H9 (cell line): ENCODE data around the gene WDR7. TPM values are rescaled to one million over a fixed set of nuclear protein-coding genes. Genes with fewer than 3 reads are reported as not detected.

Experiments used
- DNase-seq: peaks from one replicate; pipeline ENCODE4 v3.0.0-alpha.2; 2017
- H2AFZ ChIP-seq: one replicate; pipeline ENCODE4 v1.6.1; 2013; ENCODE audit warnings: mild to moderate bottlenecking, low read length, control low read depth, moderate library complexity
- H2AK5ac ChIP-seq: 2 replicates; pipeline ENCODE4 v1.6.1; 2013; ENCODE audit warnings: low read length, control low read depth, mixed read lengths; ENCODE audit not compliant: insufficient read length
- H2BK120ac ChIP-seq: one replicate; pipeline ENCODE4 v1.6.1; 2013; ENCODE audit warnings: low read depth, mild to moderate bottlenecking, low read length, control low read depth, inconsistent platforms; ENCODE audit not compliant: poor library complexity, severe bottlenecking
- H2BK12ac ChIP-seq: 2 replicates; pipeline ENCODE4 v1.6.1; 2013; ENCODE audit warnings: low read length, control low read depth, mixed read lengths, low read depth; ENCODE audit not compliant: insufficient read length
- H2BK15ac ChIP-seq: 2 replicates; pipeline ENCODE4 v1.6.1; 2013; ENCODE audit warnings: low read depth, low read length, control low read depth
- H2BK20ac ChIP-seq: one replicate; pipeline ENCODE4 v1.6.1; 2013; ENCODE audit warnings: low read depth, mild to moderate bottlenecking, low read length, control low read depth, inconsistent platforms; ENCODE audit not compliant: poor library complexity, severe bottlenecking
- H2BK5ac ChIP-seq: 2 replicates; pipeline ENCODE4 v1.6.1; 2013; ENCODE audit warnings: low read length, control low read depth, mixed read lengths; ENCODE audit not compliant: insufficient read length
- H3K14ac ChIP-seq: 2 replicates; pipeline ENCODE4 v1.6.1; 2013; ENCODE audit warnings: low read length, control low read depth; ENCODE audit not compliant: insufficient read depth
- H3K18ac ChIP-seq: 2 replicates; pipeline ENCODE4 v1.6.1; 2013; ENCODE audit warnings: low read depth, mild to moderate bottlenecking, mixed read lengths, low read length, control low read depth; ENCODE audit not compliant: insufficient read length
- H3K23ac ChIP-seq: 2 replicates; pipeline ENCODE4 v1.6.1; 2013; ENCODE audit warnings: low read length, control low read depth, mixed read lengths, low read depth; ENCODE audit not compliant: insufficient read length
- H3K23me2 ChIP-seq: 2 replicates; pipeline ENCODE4 v1.6.1; 2013; ENCODE audit warnings: low read depth, mild to moderate bottlenecking, mixed read lengths, low read length, control low read depth; ENCODE audit not compliant: insufficient read length, poor library complexity, severe bottlenecking
- H3K27ac ChIP-seq: 2 replicates; pipeline ENCODE4 v1.5.1; 2013; ENCODE audit warnings: low read length, control low read depth, mixed read lengths, low read depth; ENCODE audit not compliant: insufficient read length
- H3K27me3 ChIP-seq: 2 replicates; pipeline ENCODE4 v1.6.1; 2013; ENCODE audit warnings: low read length, control low read depth, inconsistent platforms; ENCODE audit not compliant: insufficient read depth
- H3K4ac ChIP-seq: 2 replicates; pipeline ENCODE4 v1.6.1; 2013; ENCODE audit warnings: low read depth, mild to moderate bottlenecking, control low read depth, inconsistent platforms, low read length, moderate library complexity
- H3K4me1 ChIP-seq: 2 replicates; pipeline ENCODE4 v1.6.1; 2013; ENCODE audit warnings: low read length, control low read depth, inconsistent platforms; ENCODE audit not compliant: insufficient read depth
- H3K4me2 ChIP-seq: 2 replicates; pipeline ENCODE4 v1.6.1; 2013; ENCODE audit warnings: low read length, control low read depth, mixed read lengths; ENCODE audit not compliant: insufficient read length, insufficient read depth
- H3K56ac ChIP-seq: 2 replicates; pipeline ENCODE4 v1.6.1; 2013; ENCODE audit warnings: low read depth, mild to moderate bottlenecking, mixed read lengths, low read length, control low read depth; ENCODE audit not compliant: insufficient read length
- H3K79me1 ChIP-seq: 2 replicates; pipeline ENCODE4 v1.6.1; 2013; ENCODE audit warnings: low read depth, mild to moderate bottlenecking, moderate library complexity, low read length, control low read depth, inconsistent platforms; ENCODE audit not compliant: insufficient read depth, poor library complexity, severe bottlenecking
- H3K79me2 ChIP-seq: 2 replicates; pipeline ENCODE4 v1.6.1; 2013; ENCODE audit warnings: low read length, control low read depth, inconsistent platforms; ENCODE audit not compliant: insufficient read depth
- H3K9ac ChIP-seq: 2 replicates; pipeline ENCODE4 v1.6.1; 2013; ENCODE audit warnings: low read length, control low read depth, mixed read lengths; ENCODE audit not compliant: insufficient read length; ENCODE audit errors: extremely low read depth
- H3K9me3 ChIP-seq: one replicate; pipeline ENCODE4 v1.6.1; 2013; ENCODE audit warnings: low read depth, low read length, inconsistent platforms; ENCODE audit not compliant: control insufficient read depth
- H3T11ph ChIP-seq: one replicate; pipeline ENCODE4 v1.6.1; 2013; ENCODE audit warnings: mild to moderate bottlenecking, low read length, control low read depth, inconsistent platforms
- H4K20me1 ChIP-seq: one replicate; pipeline ENCODE4 v1.6.1; 2013; ENCODE audit not compliant: control insufficient read depth, insufficient read length, insufficient read depth
- H4K5ac ChIP-seq: 2 replicates; pipeline ENCODE4 v1.6.1; 2013; ENCODE audit warnings: low read depth, mild to moderate bottlenecking, mixed read lengths, low read length, control low read depth; ENCODE audit not compliant: insufficient read length
- H4K8ac ChIP-seq: replicated peaks from 2 replicates; pipeline ENCODE4 v1.6.1; 2013; ENCODE audit warnings: low read length, control low read depth, mixed read lengths, low read depth; ENCODE audit not compliant: insufficient read length
- H4K91ac ChIP-seq: 2 replicates; pipeline ENCODE4 v1.6.1; 2013; ENCODE audit warnings: low read depth, mild to moderate bottlenecking, moderate library complexity, mixed read lengths, low read length, control low read depth; ENCODE audit not compliant: insufficient read length
- H3K27ac Mint-ChIP-seq, 3 experiments: 2 replicates in 2 of 3; 3 replicates in 1 of 3; pipeline ENCODE4 v1.8.0; 2020 to 2021; ENCODE audit warnings: mixed read lengths in 3 of 3, mild to moderate bottlenecking in 1 of 3, moderate library complexity in 1 of 3
- H3K27me3 Mint-ChIP-seq: 2 replicates; pipeline ENCODE4 v1.8.0; 2021; ENCODE audit warnings: low read depth, mild to moderate bottlenecking, moderate library complexity, mixed read lengths
- H3K36me3 Mint-ChIP-seq, 3 experiments: 2 replicates in 2 of 3; 3 replicates in 1 of 3; pipeline ENCODE4 v1.8.0; 2020 to 2021; ENCODE audit warnings: low read depth in 3 of 3, mixed read lengths in 3 of 3; ENCODE audit not compliant: insufficient read depth in 1 of 3
- H3K4me1 Mint-ChIP-seq, 2 experiments: 2 replicates each; pipeline ENCODE4 v1.8.0; 2020; ENCODE audit warnings: mixed read lengths in 2 of 2
- H3K4me3 Mint-ChIP-seq, 2 experiments: 2 replicates in 1 of 2; 3 replicates in 1 of 2; pipeline ENCODE4 v1.8.0; 2020 to 2021; ENCODE audit warnings: mild to moderate bottlenecking in 2 of 2, mixed read lengths in 2 of 2, moderate library complexity in 1 of 2
- H3K9me3 Mint-ChIP-seq, 2 experiments: 2 replicates in 1 of 2; 3 replicates in 1 of 2; pipeline ENCODE4 v1.8.0; 2020; ENCODE audit warnings: mild to moderate bottlenecking in 2 of 2, mixed read lengths in 2 of 2, moderate library complexity in 1 of 2
- CTCF ChIP-seq: fragments of 200-600 bp; sonication (generic); conservative IDR thresholded peaks from 3 replicates; pipeline ENCODE4 v1.8.0; 2021; ENCODE audit warnings: antibody characterized with exemption, mild to moderate bottlenecking
- WGBS: extraction: QIAGEN DNeasy Blood & Tissue Kit; methylation state at CpG from one replicate; pipeline ENCODE4 v1.1.7; 2013; ENCODE audit warnings: missing lambda C conversion rate, low lambda C conversion rate, mixed read lengths; ENCODE audit not compliant: insufficient read length; ENCODE audit errors: extremely low coverage; 5-methylcytosine and 5-hydroxymethylcytosine counted together
- total RNA-seq: library from RNA; stranded (reverse); gene quantifications from 2 replicates; pipeline ENCODE4 v1.2.1, GENCODE V29; 2021

WDR7 gene
- total RNA-seq, 1 experiment from 2014 or later = 14.8 TPM

- no peak overlapping the region for H3K23ac ChIP-seq
- TF ChIP-seq CTCF = no peak
- H2AK5ac ChIP-seq = no peak overlapping the region
- H3K4me1 ChIP-seq = no peaks in the 10 kb centered on the region
- no peak overlapping the region for H2AFZ ChIP-seq
- H3K14ac ChIP-seq = no peak overlapping the region
- H4K8ac ChIP-seq = no peak overlapping the region
- Mint-ChIP-seq H3K27ac (no peak overlapping the region), H3K36me3 (no peaks in the 10 kb centered on the region), H3K27me3 (no peaks in the 10 kb centered on the region), H3K4me3 (no peak overlapping the region), H3K9me3 (no peaks in the 10 kb centered on the region; a peak in 1 of 5 replicates), H3K4me1 (peaks cover 2 to 8% of the 10 kb centered on the region in 2 experiments; a peak in 3 of 4 replicates)
- H2BK12ac ChIP-seq = no peak overlapping the region
- no peak overlapping the region for H3T11ph ChIP-seq
- no peak overlapping the region for H3K4ac ChIP-seq
- no peak overlapping the region for H2BK5ac ChIP-seq
- no peak overlapping the region for H3K4me2 ChIP-seq
- no peak overlapping the region for H3K9ac ChIP-seq
- H3K9me3 ChIP-seq = no peaks in the 10 kb centered on the region
- no peak overlapping the region for H2BK20ac ChIP-seq
- no peak overlapping the region for H2BK15ac ChIP-seq
- no peaks in the 10 kb centered on the region for H3K27me3 ChIP-seq
- H4K5ac ChIP-seq = no peak overlapping the region
- no CpG with 5 or more reads among the region's 6 CpGs for WGBS
- no peak for DNase-seq
- H3K79me1 ChIP-seq = no peaks in the 10 kb centered on the region
- H3K18ac ChIP-seq = no peak overlapping the region
- H3K23me2 ChIP-seq = no peaks in the 10 kb centered on the region
- H3K56ac ChIP-seq = no peak overlapping the region
- H3K79me2 ChIP-seq = no peaks in the 10 kb centered on the region
- H4K20me1 ChIP-seq = no peaks in the 10 kb centered on the region
- H2BK120ac ChIP-seq = no peak overlapping the region
- no peak overlapping the region for H3K27ac ChIP-seq
- H4K91ac ChIP-seq = no peak overlapping the region
Measured at GRCh38 chr18:56952026-56952425, 300.9 kb downstream of the WDR7 start.
